ENCODE results near the gene FOXP1.
"Not testable (repeated sequence)": the region's sequence is repeated elsewhere in the genome, so short reads cannot be mapped to it uniquely, and the experiment has no call there.

The FOXP1 gene

DNA sequence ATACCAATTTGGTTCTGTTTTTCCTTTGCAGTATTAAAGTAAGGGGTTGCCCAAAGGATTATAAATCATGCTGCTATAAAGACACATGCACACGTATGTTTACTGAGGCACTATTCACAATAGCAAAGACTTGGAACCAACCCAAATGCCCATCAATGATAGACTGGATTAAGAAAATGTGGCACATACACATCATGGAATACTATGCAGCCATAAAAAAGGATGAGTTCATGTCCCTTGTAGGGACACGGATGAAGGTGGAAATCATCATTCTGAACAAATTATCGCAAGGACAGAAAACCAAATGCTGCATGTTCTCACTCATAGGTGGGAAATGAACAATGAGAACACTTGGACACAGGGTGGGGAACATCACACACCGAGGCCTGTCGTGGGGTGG lies 259.3 kb downstream of the FOXP1 start:
- not testable (repeated sequence) for H3K4me3 ChIP-seq (ENCODE audit: low read length); H3K9ac ChIP-seq (ENCODE audit: low read length); H3K27me3 ChIP-seq (ENCODE audit: control insufficient read depth, insufficient read depth, low read length); H3K9me3 ChIP-seq (ENCODE audit: control insufficient read depth, low read length); H3K36me3 ChIP-seq (ENCODE audit: control insufficient read depth, insufficient read depth, low read length); H3K4me1 ChIP-seq (ENCODE audit: control insufficient read depth, insufficient read depth, low read length)

GRCh38 chr3:71323558-71323957 lies 260.0 kb downstream of the FOXP1 start:
- H3K36me3 ChIP-seq (ENCODE audit: control insufficient read depth, insufficient read depth, low read length) = no peaks in the 10 kb centered on the region
- H3K9ac ChIP-seq (ENCODE audit: low read length) = no peak overlapping the region
- no peaks in the 10 kb centered on the region for H3K9me3 ChIP-seq (ENCODE audit: control insufficient read depth, low read length)
- H3K4me3 ChIP-seq (ENCODE audit: low read length) = no peak overlapping the region
- no peaks in the 10 kb centered on the region for H3K27me3 ChIP-seq (ENCODE audit: control insufficient read depth, insufficient read depth, low read length)
- H3K4me1 ChIP-seq (ENCODE audit: control insufficient read depth, insufficient read depth, low read length) = no peaks in the 10 kb centered on the region

GRCh38 chr3:71322154-71322553 lies 261.4 kb downstream of the FOXP1 start:
- Histone ChIP-seq H3K36me3 (ENCODE audit: control insufficient read depth, insufficient read depth, low read length) (no peaks in the 10 kb centered on the region), H3K4me3 (ENCODE audit: low read length) (no peak overlapping the region), H3K4me1 (ENCODE audit: control insufficient read depth, insufficient read depth, low read length) (no peaks in the 10 kb centered on the region), H3K9me3 (ENCODE audit: control insufficient read depth, low read length) (no peaks in the 10 kb centered on the region), H3K27me3 (ENCODE audit: control insufficient read depth, insufficient read depth, low read length) (no peaks in the 10 kb centered on the region), H3K9ac (ENCODE audit: low read length) (no peak overlapping the region)

DNA sequence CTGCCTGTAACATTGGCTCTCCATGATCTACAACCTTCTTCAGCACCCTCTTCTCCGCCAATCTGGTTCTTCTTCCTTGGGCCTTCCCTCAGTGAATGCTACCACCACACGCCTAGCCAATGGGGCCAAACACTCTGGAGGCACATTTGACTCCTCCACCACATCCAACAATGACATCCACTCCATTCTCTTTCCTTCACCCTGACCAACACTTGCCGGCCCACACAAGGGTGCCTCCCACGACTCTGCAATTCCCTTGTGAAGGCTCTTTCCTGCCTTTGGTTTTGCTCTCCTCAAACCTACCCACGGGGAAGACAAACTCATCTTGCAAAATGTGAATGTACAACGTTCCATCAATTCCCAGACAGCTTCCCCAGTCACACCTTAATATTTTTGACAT lies 263.8 kb downstream of the FOXP1 start:
- peaks cover 7% of the 10 kb centered on the region for H3K4me1 ChIP-seq (ENCODE audit: control insufficient read depth, insufficient read depth, low read length)
- H3K4me3 ChIP-seq (ENCODE audit: low read length) = no peak overlapping the region
- no peaks in the 10 kb centered on the region for H3K27me3 ChIP-seq (ENCODE audit: control insufficient read depth, insufficient read depth, low read length)
- no peak overlapping the region for H3K9ac ChIP-seq (ENCODE audit: low read length)
- H3K36me3 ChIP-seq (ENCODE audit: control insufficient read depth, insufficient read depth, low read length) = no peaks in the 10 kb centered on the region
- H3K9me3 ChIP-seq (ENCODE audit: control insufficient read depth, low read length) = no peaks in the 10 kb centered on the region

GRCh38 chr3:71318458-71318827 lies 265.1 kb downstream of the FOXP1 start:
- H3K36me3 ChIP-seq (ENCODE audit: control insufficient read depth, insufficient read depth, low read length) = no peaks in the 10 kb centered on the region
- peaks cover 7% of the 10 kb centered on the region for H3K4me1 ChIP-seq (ENCODE audit: control insufficient read depth, insufficient read depth, low read length)
- H3K9ac ChIP-seq (ENCODE audit: low read length) = no peak overlapping the region
- H3K27me3 ChIP-seq (ENCODE audit: control insufficient read depth, insufficient read depth, low read length) = no peaks in the 10 kb centered on the region
- no peak overlapping the region for H3K4me3 ChIP-seq (ENCODE audit: low read length)
- H3K9me3 ChIP-seq (ENCODE audit: control insufficient read depth, low read length) = no peaks in the 10 kb centered on the region

DNA sequence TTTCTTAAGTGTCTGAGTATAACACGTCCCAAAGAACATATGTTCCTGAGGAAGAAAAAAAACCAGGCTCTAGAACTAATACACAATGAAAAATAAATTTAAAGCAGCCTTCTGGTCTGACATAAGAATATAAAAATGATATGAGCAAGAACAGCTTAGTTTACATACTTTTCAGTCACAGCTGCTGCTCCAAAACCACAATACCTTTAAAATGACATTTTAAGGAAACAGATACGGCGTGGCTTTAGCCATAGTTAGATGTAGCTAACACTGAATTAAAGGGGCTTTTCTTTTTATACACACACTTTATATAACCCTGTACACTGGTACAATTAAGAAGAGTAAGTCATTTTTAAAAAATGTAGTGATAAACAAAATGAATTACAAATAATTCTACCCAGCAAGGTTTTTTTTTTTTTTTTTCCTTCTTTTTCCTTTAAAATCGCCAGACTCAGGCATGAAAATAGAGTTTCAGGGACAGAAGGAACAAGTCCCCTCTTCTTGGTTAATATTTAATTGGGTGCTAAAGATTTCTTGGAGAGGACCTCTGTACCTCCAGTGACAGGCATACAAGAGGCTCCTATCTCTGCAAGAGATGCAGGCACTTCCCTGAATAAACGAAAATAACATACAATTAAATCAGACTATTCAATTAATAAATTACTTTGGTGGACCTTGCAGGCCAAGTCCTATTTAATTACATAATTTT lies 265.6 kb downstream of the FOXP1 start:
- no peak overlapping the region for H3K9ac ChIP-seq (ENCODE audit: low read length)
- H3K27me3 ChIP-seq (ENCODE audit: control insufficient read depth, insufficient read depth, low read length) = no peaks in the 10 kb centered on the region
- peaks cover 7% of the 10 kb centered on the region for H3K4me1 ChIP-seq (ENCODE audit: control insufficient read depth, insufficient read depth, low read length)
- no peak overlapping the region for H3K4me3 ChIP-seq (ENCODE audit: low read length)
- no peaks in the 10 kb centered on the region for H3K36me3 ChIP-seq (ENCODE audit: control insufficient read depth, insufficient read depth, low read length)
- H3K9me3 ChIP-seq (ENCODE audit: control insufficient read depth, low read length) = no peaks in the 10 kb centered on the region

GRCh38 chr3:71317140-71317539 lies 266.4 kb downstream of the FOXP1 start:
- H3K9ac ChIP-seq (ENCODE audit: low read length) = no peak overlapping the region
- H3K36me3 ChIP-seq (ENCODE audit: control insufficient read depth, insufficient read depth, low read length) = no peaks in the 10 kb centered on the region
- no peaks in the 10 kb centered on the region for H3K27me3 ChIP-seq (ENCODE audit: control insufficient read depth, insufficient read depth, low read length)
- H3K9me3 ChIP-seq (ENCODE audit: control insufficient read depth, low read length) = no peaks in the 10 kb centered on the region
- H3K4me1 ChIP-seq (ENCODE audit: control insufficient read depth, insufficient read depth, low read length) = peaks cover 7% of the 10 kb centered on the region
- H3K4me3 ChIP-seq (ENCODE audit: low read length) = no peak overlapping the region

GRCh38 chr3:71316066-71316777 lies 267.3 kb downstream of the FOXP1 start:
- Histone ChIP-seq H3K9me3 (ENCODE audit: control insufficient read depth, low read length) (no peaks in the 10 kb centered on the region), H3K36me3 (ENCODE audit: control insufficient read depth, insufficient read depth, low read length) (no peaks in the 10 kb centered on the region), H3K9ac (ENCODE audit: low read length) (no peak overlapping the region), H3K4me3 (ENCODE audit: low read length) (no peak overlapping the region), H3K27me3 (ENCODE audit: control insufficient read depth, insufficient read depth, low read length) (no peaks in the 10 kb centered on the region), H3K4me1 (ENCODE audit: control insufficient read depth, insufficient read depth, low read length) (peaks cover 7% of the 10 kb centered on the region)

GRCh38 chr3:71315431-71315830 lies 268.1 kb downstream of the FOXP1 start:
- no peak overlapping the region for H3K9ac ChIP-seq (ENCODE audit: low read length)
- peaks cover 7% of the 10 kb centered on the region for H3K4me1 ChIP-seq (ENCODE audit: control insufficient read depth, insufficient read depth, low read length)

GRCh38 chr3:71313844-71314243 lies 269.7 kb downstream of the FOXP1 start:
- Histone ChIP-seq H3K4me1 (ENCODE audit: control insufficient read depth, insufficient read depth, low read length) (peaks cover 7% of the 10 kb centered on the region), H3K36me3 (ENCODE audit: control insufficient read depth, insufficient read depth, low read length) (no peaks in the 10 kb centered on the region), H3K9me3 (ENCODE audit: control insufficient read depth, low read length) (no peaks in the 10 kb centered on the region), H3K27me3 (ENCODE audit: control insufficient read depth, insufficient read depth, low read length) (no peaks in the 10 kb centered on the region), H3K4me3 (ENCODE audit: low read length) (no peak overlapping the region), H3K9ac (ENCODE audit: low read length) (no peak overlapping the region)

More at GRCh38 chr3:71315431-71315830, 268.1 kb downstream of the FOXP1 start:
- Histone ChIP-seq H3K27me3 (ENCODE audit: control insufficient read depth, insufficient read depth, low read length) (no peaks in the 10 kb centered on the region), H3K4me3 (ENCODE audit: low read length) (no peak overlapping the region), H3K9me3 (ENCODE audit: control insufficient read depth, low read length) (no peaks in the 10 kb centered on the region), H3K36me3 (ENCODE audit: control insufficient read depth, insufficient read depth, low read length) (no peaks in the 10 kb centered on the region)

DNA sequence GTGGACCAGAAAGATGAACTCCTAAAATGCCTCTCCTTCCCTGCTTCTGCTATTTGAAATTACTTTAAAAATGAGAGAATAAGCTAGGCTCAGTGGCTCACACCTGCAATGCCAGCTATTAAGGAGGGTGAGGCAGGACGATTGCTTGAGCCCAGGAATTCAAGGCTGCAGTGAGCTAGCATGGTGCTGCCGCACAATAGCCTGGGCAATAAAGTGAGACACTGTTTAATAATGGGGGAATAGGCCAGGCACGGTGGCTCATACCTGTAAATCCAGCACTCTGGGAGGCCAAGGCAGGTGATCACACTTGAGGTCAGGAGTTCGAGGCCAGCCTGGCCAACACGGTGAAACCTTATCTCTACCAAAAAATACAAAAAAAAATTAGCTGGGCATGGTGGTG lies 271.1 kb downstream of the FOXP1 start:
- Histone ChIP-seq H3K27me3 (ENCODE audit: control insufficient read depth, insufficient read depth, low read length) (no peaks in the 10 kb centered on the region), H3K4me1 (ENCODE audit: control insufficient read depth, insufficient read depth, low read length) (peaks cover 7% of the 10 kb centered on the region), H3K36me3 (ENCODE audit: control insufficient read depth, insufficient read depth, low read length) (no peaks in the 10 kb centered on the region), H3K9ac (ENCODE audit: low read length) (no peak overlapping the region), H3K4me3 (ENCODE audit: low read length) (no peak overlapping the region), H3K9me3 (ENCODE audit: control insufficient read depth, low read length) (no peaks in the 10 kb centered on the region)

DNA sequence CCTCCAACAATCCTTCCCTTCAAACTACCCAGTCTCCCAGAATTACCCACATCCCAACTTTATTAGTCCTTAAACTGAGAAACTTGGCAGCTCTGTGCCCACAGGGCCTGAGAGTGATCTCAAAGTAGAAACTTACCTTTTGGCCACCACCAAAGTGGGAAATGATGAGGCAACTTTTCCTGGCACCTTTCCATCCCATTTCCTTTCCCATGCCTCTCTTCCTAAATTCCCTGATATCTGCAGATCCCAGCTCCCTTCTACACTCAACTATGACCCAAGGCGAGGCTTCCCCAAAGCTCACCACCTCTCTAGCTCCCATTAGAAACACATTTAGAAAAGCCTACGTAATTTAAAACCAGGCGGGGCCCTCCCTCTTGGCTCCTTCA lies 271.9 kb downstream of the FOXP1 start:
- Histone ChIP-seq H3K4me1 (ENCODE audit: control insufficient read depth, insufficient read depth, low read length) (peaks cover 7% of the 10 kb centered on the region), H3K9me3 (ENCODE audit: control insufficient read depth, low read length) (no peaks in the 10 kb centered on the region), H3K9ac (ENCODE audit: low read length) (no peak overlapping the region), H3K4me3 (ENCODE audit: low read length) (no peak overlapping the region), H3K36me3 (ENCODE audit: control insufficient read depth, insufficient read depth, low read length) (no peaks in the 10 kb centered on the region), H3K27me3 (ENCODE audit: control insufficient read depth, insufficient read depth, low read length) (no peaks in the 10 kb centered on the region)
